SK-N-SH (cell line): ENCODE results near the gene COL5A1.

Source experiments
- CTCF ChIP-seq: fragments of 200-600 bp; sonication (generic); IDR thresholded peaks from 2 replicates; pipeline ENCODE4 v1.6.1; 2017; ENCODE audit warnings: antibody characterized with exemption, mild to moderate bottlenecking, moderate library complexity
- FOXM1 ChIP-seq: IDR thresholded peaks from 2 replicates; pipeline ENCODE4 v1.4.0; 2012; ENCODE audit warnings: low read depth, mild to moderate bottlenecking
- REST ChIP-seq: IDR thresholded peaks from 2 replicates; pipeline ENCODE4 v1.6.1; 2012; ENCODE audit warnings: mild to moderate bottlenecking, low read depth, low read length, moderate library complexity

- TF ChIP-seq CTCF, result no peak
- TF ChIP-seq REST, result no peak
- no peak for TF ChIP-seq FOXM1
Measured at GRCh38 chr9:134783699-134784039, 142.1 kb downstream of the COL5A1 start.
